ENCODE data around the gene RTN4IP1. TPM values are rescaled to one million over a fixed set of nuclear protein-coding genes. Genes with fewer than 3 reads are reported as not detected.

The RTN4IP1 gene
- total and polyA plus RNA-seq, 9 of the 15 experiments (the other 6 are each of a cell fraction or from before 2014, with no cell fraction given), result 17.9 to 46.0 (median 22.2) TPM

DNA sequence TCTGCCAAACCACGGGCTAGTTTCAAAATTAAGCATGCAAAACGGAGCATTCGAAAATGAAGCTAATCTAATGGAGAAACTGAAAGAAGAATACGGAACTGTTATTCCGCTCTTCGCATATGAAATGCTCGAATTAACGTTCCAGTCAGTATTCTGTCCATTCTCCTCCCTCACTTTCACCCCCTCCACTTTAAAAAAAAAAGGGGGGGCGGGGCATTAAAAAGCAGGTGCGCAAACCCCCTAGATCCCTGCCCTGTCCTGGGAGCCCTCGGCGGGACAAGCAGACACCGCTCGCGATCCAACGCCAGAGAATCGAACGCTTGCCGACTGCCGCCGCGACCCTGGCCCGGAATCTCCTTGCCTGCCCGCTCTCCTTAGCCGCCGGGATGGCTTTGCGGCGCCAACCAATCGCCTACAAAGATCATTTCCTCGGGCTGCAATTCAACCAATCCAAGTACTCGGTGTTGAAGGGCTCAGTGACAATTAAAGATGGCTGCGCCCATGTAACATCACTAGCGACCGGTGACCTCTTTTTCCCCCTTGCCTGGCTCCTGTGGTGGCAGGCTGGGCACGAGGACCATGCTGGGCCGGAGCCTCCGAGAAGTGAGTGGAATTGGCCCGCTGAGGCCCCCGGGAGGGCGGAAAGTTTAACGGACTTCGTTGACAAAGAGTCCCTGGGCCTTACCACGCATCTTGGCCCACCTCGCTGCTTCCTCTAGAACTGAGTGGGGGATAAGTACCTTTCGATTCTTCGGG is at the start of gene RTN4IP1, which contains the start of gene QRSL1 (continued):
- TF ChIP-seq ZNF77 (CRISPR knock-in tag; IDR thresholded peaks at IDR 0.05) (no peak), ZKSCAN1 (IDR thresholded peaks at IDR 0.05; ENCODE audit: low read depth, low read length) (no peak), ZC3H8 (IDR thresholded peaks at IDR 0.05) (no peak), PHB2 (IDR thresholded peaks at IDR 0.05; ENCODE audit: low read depth) (no peak), KDM2B (CRISPR knock-in tag; IDR thresholded peaks at IDR 0.05) (no peak), TAF9B (IDR thresholded peaks at IDR 0.05; ENCODE audit: partially characterized antibody) (peak; percentile 72), ESRRA (IDR thresholded peaks at IDR 0.05; ENCODE audit: borderline replicate concordance, low read depth) (peak; percentile 89), NR4A1 (CRISPR knock-in tag; IDR thresholded peaks at IDR 0.05) (no peak), NR4A1 (tag; IDR thresholded peaks at IDR 0.05) (no peak), NR2C2 (CRISPR knock-in tag; IDR thresholded peaks at IDR 0.05) (no peak), NR2C2 (tag; IDR thresholded peaks at IDR 0.05) (peak; percentile 59)
- TF ChIP-seq, protein P1, sequence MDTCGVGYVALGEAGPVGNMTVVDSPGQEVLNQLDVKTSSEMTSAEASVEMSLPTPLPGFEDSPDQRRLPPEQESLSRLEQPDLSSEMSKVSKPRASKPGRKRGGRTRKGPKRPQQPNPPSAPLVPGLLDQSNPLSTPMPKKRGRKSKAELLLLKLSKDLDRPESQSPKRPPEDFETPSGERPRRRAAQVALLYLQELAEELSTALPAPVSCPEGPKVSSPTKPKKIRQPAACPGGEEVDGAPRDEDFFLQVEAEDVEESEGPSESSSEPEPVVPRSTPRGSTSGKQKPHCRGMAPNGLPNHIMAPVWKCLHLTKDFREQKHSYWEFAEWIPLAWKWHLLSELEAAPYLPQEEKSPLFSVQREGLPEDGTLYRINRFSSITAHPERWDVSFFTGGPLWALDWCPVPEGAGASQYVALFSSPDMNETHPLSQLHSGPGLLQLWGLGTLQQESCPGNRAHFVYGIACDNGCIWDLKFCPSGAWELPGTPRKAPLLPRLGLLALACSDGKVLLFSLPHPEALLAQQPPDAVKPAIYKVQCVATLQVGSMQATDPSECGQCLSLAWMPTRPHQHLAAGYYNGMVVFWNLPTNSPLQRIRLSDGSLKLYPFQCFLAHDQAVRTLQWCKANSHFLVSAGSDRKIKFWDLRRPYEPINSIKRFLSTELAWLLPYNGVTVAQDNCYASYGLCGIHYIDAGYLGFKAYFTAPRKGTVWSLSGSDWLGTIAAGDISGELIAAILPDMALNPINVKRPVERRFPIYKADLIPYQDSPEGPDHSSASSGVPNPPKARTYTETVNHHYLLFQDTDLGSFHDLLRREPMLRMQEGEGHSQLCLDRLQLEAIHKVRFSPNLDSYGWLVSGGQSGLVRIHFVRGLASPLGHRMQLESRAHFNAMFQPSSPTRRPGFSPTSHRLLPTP (IDR thresholded peaks at IDR 0.05; ENCODE audit: borderline replicate concordance, extremely low read depth, insufficient read length), result no peak
- TF ChIP-seq, protein P2, sequence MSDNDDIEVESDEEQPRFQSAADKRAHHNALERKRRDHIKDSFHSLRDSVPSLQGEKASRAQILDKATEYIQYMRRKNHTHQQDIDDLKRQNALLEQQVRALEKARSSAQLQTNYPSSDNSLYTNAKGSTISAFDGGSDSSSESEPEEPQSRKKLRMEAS (CRISPR knock-in tag; IDR thresholded peaks at IDR 0.05), result peak; percentile 42; the same call in 1 of the 2 replicates
- TF ChIP-seq, protein P3, sequence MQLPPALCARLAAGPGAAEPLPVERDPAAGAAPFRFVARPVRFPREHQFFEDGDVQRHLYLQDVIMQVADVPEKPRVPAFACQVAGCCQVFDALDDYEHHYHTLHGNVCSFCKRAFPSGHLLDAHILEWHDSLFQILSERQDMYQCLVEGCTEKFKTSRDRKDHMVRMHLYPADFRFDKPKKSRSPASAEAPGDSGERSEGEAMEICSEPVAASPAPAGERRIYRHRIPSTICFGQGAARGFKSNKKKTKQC (CRISPR knock-in tag; IDR thresholded peaks at IDR 0.05), result no peak
- TF ChIP-seq, protein P4, sequence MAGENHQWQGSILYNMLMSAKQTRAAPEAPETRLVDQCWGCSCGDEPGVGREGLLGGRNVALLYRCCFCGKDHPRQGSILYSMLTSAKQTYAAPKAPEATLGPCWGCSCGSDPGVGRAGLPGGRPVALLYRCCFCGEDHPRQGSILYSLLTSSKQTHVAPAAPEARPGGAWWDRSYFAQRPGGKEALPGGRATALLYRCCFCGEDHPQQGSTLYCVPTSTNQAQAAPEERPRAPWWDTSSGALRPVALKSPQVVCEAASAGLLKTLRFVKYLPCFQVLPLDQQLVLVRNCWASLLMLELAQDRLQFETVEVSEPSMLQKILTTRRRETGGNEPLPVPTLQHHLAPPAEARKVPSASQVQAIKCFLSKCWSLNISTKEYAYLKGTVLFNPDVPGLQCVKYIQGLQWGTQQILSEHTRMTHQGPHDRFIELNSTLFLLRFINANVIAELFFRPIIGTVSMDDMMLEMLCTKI (IDR thresholded peaks at IDR 0.05; ENCODE audit: partially characterized antibody), result no peak
- TF ChIP-seq, protein P5, sequence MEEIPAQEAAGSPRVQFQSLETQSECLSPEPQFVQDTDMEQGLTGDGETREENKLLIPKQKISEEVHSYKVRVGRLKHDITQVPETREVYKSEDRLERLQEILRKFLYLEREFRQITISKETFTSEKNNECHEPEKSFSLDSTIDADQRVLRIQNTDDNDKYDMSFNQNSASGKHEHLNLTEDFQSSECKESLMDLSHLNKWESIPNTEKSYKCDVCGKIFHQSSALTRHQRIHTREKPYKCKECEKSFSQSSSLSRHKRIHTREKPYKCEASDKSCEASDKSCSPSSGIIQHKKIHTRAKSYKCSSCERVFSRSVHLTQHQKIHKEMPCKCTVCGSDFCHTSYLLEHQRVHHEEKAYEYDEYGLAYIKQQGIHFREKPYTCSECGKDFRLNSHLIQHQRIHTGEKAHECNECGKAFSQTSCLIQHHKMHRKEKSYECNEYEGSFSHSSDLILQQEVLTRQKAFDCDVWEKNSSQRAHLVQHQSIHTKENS (CRISPR knock-in tag; IDR thresholded peaks at IDR 0.05), result no peak
- TF ChIP-seq, protein P6, sequence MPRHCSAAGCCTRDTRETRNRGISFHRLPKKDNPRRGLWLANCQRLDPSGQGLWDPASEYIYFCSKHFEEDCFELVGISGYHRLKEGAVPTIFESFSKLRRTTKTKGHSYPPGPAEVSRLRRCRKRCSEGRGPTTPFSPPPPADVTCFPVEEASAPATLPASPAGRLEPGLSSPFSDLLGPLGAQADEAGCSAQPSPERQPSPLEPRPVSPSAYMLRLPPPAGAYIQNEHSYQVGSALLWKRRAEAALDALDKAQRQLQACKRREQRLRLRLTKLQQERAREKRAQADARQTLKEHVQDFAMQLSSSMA (CRISPR knock-in tag; IDR thresholded peaks at IDR 0.05), result no peak

Measured in K562 (cell line).